GM12872 (cell line): Measurements from ENCODE around the gene CHCHD6.

ENCODE experiments used
- CTCF ChIP-seq: IDR thresholded peaks from 3 replicates; pipeline ENCODE4 v1.5.1; 2011; ENCODE audit warnings: low read depth, mild to moderate bottlenecking, low read length, moderate library complexity; ENCODE audit not compliant: insufficient read depth

Gene CHCHD6

GRCh38 chr3:126714921-126715320, 10.9 kb downstream of the CHCHD6 start:
- no peak for TF ChIP-seq CTCF

GRCh38 chr3:126715432-126715831, 11.4 kb downstream of the CHCHD6 start:
- TF ChIP-seq CTCF = no peak

GRCh38 chr3:126716057-126716456, 12.0 kb downstream of the CHCHD6 start:
- TF ChIP-seq CTCF = no peak

- TF ChIP-seq CTCF = no peak
Measured at GRCh38 chr3:126718561-126719445, 14.8 kb downstream of the CHCHD6 start.

- TF ChIP-seq CTCF = no peak
Measured at GRCh38 chr3:126720596-126720995, 16.6 kb downstream of the CHCHD6 start.

- no peak for TF ChIP-seq CTCF
Measured at GRCh38 chr3:126721246-126721645, 17.2 kb downstream of the CHCHD6 start.

GRCh38 chr3:126723237-126723636, 19.2 kb downstream of the CHCHD6 start:
- TF ChIP-seq CTCF = no peak

- no peak for TF ChIP-seq CTCF
Measured at GRCh38 chr3:126723801-126724200, 19.8 kb downstream of the CHCHD6 start.
